IPS DF 6.9 (cell line): Measurements from ENCODE around the gene PRM2.

Experiments used
- DNase-seq: peaks from one replicate; pipeline ENCODE4 v3.0.0-alpha.2; 2013; ENCODE audit warnings: low read depth, low spot score
- H3K27ac ChIP-seq: one replicate; pipeline ENCODE4 v1.5.1; 2013; ENCODE audit warnings: low read length, control low read depth
- H3K27me3 ChIP-seq: 2 replicates; pipeline ENCODE4 v1.6.1; 2013; ENCODE audit warnings: mild to moderate bottlenecking, low read length; ENCODE audit not compliant: control insufficient read depth, insufficient read depth
- H3K36me3 ChIP-seq: 2 replicates; pipeline ENCODE4 v1.6.1; 2013; ENCODE audit warnings: low read length; ENCODE audit not compliant: control insufficient read depth, insufficient read depth
- H3K4me1 ChIP-seq: 2 replicates; pipeline ENCODE4 v1.6.1; 2013; ENCODE audit warnings: low read length; ENCODE audit not compliant: control insufficient read depth, insufficient read depth
- H3K4me3 ChIP-seq: 2 replicates; pipeline ENCODE4 v1.5.1; 2013; ENCODE audit warnings: mild to moderate bottlenecking, low read length
- H3K9me3 ChIP-seq: 2 replicates; pipeline ENCODE4 v1.6.1; 2013; ENCODE audit warnings: low read length, inconsistent platforms; ENCODE audit not compliant: control insufficient read depth, insufficient read depth
- WGBS: extraction: QIAGEN DNeasy Blood & Tissue Kit; methylation state at CpG from one replicate; pipeline ENCODE4 v1.1.7; 2013; ENCODE audit warnings: mixed read lengths, missing lambda C conversion rate; ENCODE audit not compliant: insufficient read length, insufficient coverage; 5-methylcytosine and 5-hydroxymethylcytosine counted together

PRM2 gene

DNA sequence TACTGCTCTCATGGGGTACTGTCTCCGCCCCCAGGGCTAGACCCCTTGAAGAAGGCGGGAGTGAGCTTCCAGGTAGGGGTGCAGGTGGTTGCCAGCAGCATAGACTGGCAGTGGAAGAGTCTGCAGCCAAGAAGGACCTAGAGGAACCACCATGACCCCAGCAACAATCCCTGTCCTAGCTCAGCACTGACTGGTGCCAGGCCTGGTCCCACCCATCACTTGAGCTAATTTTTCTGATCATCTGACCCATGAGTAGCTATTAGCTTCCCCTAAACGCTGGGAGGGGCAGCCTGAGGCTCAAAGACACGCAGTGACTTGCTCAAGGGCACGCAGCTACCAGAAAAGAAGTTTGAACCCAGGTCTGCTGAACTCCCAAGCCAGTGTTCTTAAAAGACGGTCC lies 3.8 kb downstream of the PRM2 start:
- DNase-seq: no peak
- Histone ChIP-seq H3K4me1 (no peaks in the 10 kb centered on the region; the same call in 1 of the 2 replicates), H3K27me3 (no peaks in the 10 kb centered on the region), H3K27ac (no peak overlapping the region), H3K9me3 (no peaks in the 10 kb centered on the region), H3K4me3 (no peak overlapping the region), H3K36me3 (no peaks in the 10 kb centered on the region)
- WGBS: no CpG with 5 or more reads among the region's 6 CpGs

DNA sequence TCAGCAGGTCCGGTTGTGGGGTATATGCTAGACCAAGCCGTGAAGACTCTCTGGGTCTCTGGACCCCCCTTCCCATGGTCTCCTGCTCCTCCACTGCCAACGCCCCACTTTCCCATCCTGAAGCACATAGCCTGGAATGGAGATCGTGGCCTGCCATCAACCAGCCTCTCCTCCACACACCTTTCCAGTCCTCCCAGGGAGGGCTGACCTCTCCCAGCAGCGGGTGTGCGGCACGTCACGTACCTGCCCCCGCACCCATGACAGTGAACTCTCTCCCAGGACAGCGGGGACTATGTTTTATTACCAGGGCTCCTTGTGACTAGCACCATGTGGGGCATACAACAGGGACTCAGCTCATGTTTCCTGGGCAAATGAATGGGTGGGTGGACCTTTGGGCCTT lies 4.7 kb downstream of the PRM2 start:
- no peaks in the 10 kb centered on the region; the same call in 1 of the 2 replicates for H3K4me1 ChIP-seq
- H3K27ac ChIP-seq: no peak overlapping the region
- no peak for DNase-seq
- H3K9me3 ChIP-seq: no peaks in the 10 kb centered on the region
- no peak overlapping the region for H3K4me3 ChIP-seq
- H3K36me3 ChIP-seq: no peaks in the 10 kb centered on the region
- no peaks in the 10 kb centered on the region for H3K27me3 ChIP-seq
- WGBS: no CpG with 5 or more reads among the region's 10 CpGs

DNA sequence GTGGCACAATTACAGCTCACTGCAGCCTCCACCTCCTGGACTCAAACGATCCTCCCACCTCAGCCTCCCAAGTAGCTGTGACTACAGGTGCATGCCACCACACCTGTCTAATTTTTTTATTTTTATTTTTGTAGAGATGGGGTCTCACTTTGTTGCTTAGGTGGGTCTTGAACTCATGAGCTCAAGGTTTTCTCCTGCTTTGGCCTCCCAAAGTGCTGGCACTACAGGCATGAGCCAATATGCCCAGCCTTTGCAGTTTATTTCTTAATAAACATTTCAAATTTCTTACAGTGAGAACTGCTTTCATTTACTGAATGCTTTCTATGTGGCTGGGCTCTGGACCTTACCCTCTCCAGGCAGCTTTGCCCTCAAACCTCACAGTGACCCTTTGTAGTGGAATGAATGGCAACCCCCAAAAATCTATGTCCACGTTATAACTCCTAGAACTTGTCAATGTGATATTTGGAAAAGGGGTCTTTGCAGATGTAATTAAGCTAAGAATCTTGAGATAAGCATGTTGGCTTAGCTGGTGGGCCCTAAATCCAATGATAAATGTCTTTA lies 5.6 kb downstream of the PRM2 start:
- Histone ChIP-seq H3K27me3 (no peaks in the 10 kb centered on the region), H3K9me3 (no peaks in the 10 kb centered on the region), H3K36me3 (no peaks in the 10 kb centered on the region), H3K27ac (no peak overlapping the region), H3K4me3 (no peak overlapping the region), H3K4me1 (no peaks in the 10 kb centered on the region; the same call in 1 of the 2 replicates)
- no peak for DNase-seq
- no CpG with 5 or more reads among the region's 2 CpGs for WGBS

DNA sequence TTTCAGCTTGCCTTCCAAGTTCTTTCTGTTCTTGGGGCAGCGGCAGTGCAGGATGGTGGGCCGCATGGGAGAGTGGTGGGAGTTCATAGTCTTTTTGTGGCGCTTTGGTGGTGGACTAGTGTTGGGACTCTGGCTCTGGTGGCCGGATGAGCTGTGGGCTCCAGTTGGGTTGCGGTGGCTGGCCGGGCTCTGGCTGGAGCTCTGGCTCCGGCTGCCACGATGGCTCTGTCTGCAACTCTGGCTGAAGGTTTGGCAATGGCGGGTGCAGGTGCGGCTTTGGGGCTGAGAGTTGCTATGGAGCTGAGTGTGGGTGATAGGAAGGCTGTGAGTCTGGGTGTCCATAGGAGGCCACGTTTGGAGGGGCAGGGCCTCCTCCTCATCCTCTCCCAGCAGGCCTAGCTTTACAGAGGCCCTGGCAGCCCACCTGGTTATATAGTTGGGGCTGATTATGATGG lies 7.3 kb downstream of the PRM2 start, which contains the start of gene TNP2:
Gene TNP2, minus strand, starts transcription at position 405 of the 455 bp plus-strand sequence. Its CDS starts 63 bp downstream, at position 342.
- Histone ChIP-seq H3K36me3 (no peaks in the 10 kb centered on the region), H3K27ac (no peak within 1 kb of the TSS), H3K9me3 (no peaks in the 10 kb centered on the region), H3K4me1 (no peaks in the 10 kb centered on the region; the same call in 1 of the 2 replicates), H3K4me3 (no peak within 1 kb of the TSS), H3K27me3 (no peaks in the 10 kb centered on the region)
- DNase-seq: no peak
- no CpG with 5 or more reads among the region's 11 CpGs for WGBS

DNA sequence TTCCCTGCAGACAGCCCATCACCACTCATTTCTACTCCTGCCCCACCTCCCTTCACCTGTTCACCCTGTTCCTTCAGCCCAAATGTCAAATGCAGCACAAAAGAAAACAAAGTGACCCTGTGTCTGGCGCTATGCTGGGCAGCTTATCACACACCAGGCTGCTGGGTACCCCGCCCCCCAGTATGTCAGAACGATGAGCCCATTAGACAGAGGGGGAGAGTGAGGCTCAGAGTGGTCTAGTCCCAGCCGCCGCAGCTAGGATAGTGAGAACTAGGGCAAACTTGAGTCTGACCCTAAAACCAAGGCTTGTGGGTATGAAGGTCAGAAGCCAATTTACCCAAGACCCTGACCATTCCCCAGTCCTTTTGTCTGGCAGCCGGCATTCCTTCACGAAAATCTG lies 11.2 kb downstream of the PRM2 start:
- no peak overlapping the region for H3K27ac ChIP-seq
- DNase-seq: no peak
- no peaks in the 10 kb centered on the region for H3K36me3 ChIP-seq
- H3K9me3 ChIP-seq: no peaks in the 10 kb centered on the region
- WGBS: no CpG with 5 or more reads among the region's 7 CpGs
- H3K4me3 ChIP-seq: no peak overlapping the region
- H3K27me3 ChIP-seq: no peaks in the 10 kb centered on the region
- H3K4me1 ChIP-seq: no peaks in the 10 kb centered on the region

DNA sequence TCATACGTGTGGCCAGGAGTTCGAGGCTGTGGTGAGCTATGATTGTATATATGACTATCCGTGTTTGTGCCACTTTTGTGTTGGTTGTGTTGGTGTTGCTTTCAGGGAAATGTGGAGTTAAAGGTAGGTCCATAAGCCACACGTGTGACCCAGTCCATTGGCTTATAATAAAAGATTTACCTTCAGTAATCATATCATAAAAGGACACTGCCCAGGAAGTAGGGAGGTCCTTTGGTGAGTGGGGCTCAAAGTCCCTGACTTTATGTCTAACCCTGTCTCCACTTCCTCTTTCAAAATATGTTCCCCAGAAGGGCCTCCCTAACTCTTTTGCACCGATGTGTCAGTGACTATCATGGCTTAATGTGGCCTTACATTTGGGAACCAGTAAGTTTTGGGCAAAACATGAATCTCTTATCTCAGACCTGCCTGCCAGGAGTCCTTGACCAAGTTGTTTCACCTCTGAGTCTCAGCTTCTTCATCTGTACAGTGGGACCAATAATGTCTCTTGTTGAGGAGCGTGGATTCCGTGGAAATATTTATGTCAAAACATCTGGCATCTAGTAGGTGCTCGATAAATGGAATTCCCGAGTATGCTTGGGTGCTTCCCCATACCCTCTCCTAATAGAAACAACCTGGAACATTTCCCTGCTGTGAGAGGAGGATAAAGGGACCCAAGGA lies 12.0 kb downstream of the PRM2 start:
- H3K9me3 ChIP-seq: no peaks in the 10 kb centered on the region
- no peaks in the 10 kb centered on the region for H3K36me3 ChIP-seq
- DNase-seq: no peak
- no CpG with 5 or more reads among the region's 9 CpGs for WGBS
- no peaks in the 10 kb centered on the region for H3K4me1 ChIP-seq
- no peak overlapping the region for H3K4me3 ChIP-seq
- H3K27me3 ChIP-seq: no peaks in the 10 kb centered on the region
- no peak overlapping the region for H3K27ac ChIP-seq

DNA sequence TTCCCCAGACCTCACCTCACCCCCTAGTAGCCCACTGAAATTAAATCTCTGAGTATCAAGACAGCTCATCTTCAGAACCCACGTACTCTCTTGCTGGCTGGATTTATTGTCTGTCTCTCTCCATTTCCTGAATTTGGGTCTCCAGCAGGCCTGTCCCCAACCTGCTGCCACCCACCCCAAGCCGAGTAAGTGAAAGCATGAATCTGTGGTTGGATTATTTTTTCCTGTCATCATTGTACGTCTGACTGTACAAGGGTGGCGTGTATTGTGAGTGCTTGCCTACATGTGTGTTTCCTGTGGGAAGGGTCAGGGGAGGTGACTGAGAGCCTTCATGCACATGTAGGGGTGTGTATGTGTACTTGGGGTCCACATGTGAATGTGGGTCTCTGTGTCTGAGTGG lies 12.5 kb downstream of the PRM2 start:
- H3K4me3 ChIP-seq: no peak overlapping the region
- H3K36me3 ChIP-seq: no peaks in the 10 kb centered on the region
- no peak overlapping the region for H3K27ac ChIP-seq
- no peaks in the 10 kb centered on the region for H3K4me1 ChIP-seq
- WGBS: no CpG with 5 or more reads among the region's 4 CpGs
- H3K27me3 ChIP-seq: no peaks in the 10 kb centered on the region
- H3K9me3 ChIP-seq: no peaks in the 10 kb centered on the region
- DNase-seq: no peak

DNA sequence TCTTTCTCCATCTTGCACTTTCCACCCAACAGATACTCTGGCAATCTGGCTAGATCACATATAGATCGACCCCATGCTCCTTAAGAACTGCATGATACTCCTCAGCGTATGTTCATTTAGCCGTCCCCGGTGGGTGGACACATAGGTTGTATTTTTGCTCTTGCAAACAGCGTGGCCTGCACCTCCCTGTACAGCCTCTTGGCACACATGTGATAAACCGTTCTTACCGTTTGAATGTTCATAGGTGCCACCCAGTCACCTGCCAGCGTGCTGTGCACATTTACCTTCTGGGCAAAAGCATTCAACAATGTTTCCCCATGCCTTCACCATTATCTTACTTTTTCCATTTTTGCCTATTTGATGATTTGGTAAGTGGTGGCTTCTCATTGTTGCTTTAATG lies 13.4 kb downstream of the PRM2 start:
- no peaks in the 10 kb centered on the region for H3K27me3 ChIP-seq
- no peaks in the 10 kb centered on the region for H3K4me1 ChIP-seq
- no CpG with 5 or more reads among the region's 8 CpGs for WGBS
- H3K9me3 ChIP-seq: no peaks in the 10 kb centered on the region
- H3K36me3 ChIP-seq: no peaks in the 10 kb centered on the region
- H3K27ac ChIP-seq: no peak overlapping the region
- H3K4me3 ChIP-seq: no peak overlapping the region
- no peak for DNase-seq

DNA sequence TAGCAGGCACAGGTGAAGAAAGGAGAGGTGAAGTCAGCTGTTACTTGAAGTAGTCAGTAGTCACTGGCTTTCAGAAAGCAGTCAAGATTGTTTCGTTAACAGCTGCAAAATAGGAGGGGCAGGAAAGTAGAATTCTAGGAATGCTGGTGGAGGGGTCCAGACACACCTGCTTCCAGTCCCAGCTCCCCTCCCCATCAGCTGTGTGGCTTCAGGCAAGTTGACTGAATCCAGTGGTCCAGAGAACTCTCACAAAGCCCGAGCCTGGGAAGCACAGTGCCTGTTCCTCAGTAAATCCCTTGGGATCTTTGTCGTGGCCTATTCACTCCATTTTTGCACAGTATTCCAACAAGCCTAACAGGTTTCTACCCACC lies 15.7 kb downstream of the PRM2 start:
- Histone ChIP-seq H3K27ac (no peak overlapping the region), H3K4me3 (no peak overlapping the region), H3K27me3 (no peaks in the 10 kb centered on the region), H3K9me3 (no peaks in the 10 kb centered on the region), H3K4me1 (0 out of 2 replicates have a peak, but pooled peaks cover 2% of the 10 kb centered on the region), H3K36me3 (no peaks in the 10 kb centered on the region; the same call in 1 of the 2 replicates)
- no peak for DNase-seq
- no CpG with 5 or more reads among the region's 3 CpGs for WGBS

DNA sequence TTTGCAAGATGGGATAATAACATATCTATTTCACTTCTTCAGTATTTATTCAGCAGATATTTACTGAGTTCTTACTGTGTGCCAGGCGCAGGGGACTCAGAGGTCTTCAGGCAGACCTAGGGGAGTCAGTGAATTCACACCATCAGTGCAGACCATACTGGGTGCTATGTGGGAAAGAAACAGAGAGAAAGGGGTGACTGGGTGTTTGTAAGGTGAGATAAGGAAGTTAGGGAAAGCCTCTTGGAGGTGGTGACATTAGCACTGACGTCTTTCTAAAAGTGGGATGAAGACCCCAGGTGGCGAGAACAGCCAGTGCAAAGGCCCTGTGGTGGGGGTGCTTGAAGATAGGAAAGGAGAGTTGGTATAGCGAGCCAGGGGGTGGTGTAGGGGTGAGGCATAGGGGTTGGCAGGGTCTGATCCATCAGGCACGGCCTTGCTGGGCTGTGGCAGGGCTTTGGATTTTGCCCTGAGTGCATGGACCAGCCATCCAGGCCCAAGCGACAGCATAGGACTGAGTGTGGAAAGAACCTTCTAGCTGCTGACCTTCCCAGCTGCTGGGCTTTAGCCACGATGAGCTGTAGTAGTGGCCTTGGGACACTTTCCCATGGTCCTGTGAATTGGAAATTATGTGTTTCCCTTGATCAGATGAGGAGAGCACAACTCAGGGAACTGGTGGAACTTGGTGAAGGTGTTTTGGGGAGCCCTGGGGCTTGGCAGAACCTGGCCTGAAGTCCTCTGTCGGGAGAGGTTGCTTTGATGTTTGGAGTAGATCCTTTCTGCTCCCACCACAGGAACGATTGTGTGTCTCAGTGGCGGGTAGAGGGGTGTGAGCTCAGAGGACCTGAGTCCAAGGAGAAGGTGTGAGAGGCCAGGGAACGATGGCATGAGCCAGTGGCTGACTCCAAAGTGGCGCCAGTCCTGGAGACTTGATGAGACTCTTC lies 16.4 kb downstream of the PRM2 start:
- no peak for DNase-seq

More for the DNA sequence above, 16.4 kb downstream of the PRM2 start:
- WGBS: no CpG with 5 or more reads among the region's 12 CpGs
- Histone ChIP-seq H3K27ac (no peak overlapping the region), H3K36me3 (peaks cover 1% of the 10 kb centered on the region; the same call in 1 of the 2 replicates), H3K9me3 (no peaks in the 10 kb centered on the region), H3K27me3 (no peaks in the 10 kb centered on the region), H3K4me3 (no peak overlapping the region), H3K4me1 (0 out of 2 replicates have a peak, but pooled peaks cover 2% of the 10 kb centered on the region)
